Common myeloid progenitor, CD34-positive (primary cell): ENCODE data around the gene SPDYE2.
"Not testable (repeated sequence)": the region's sequence is repeated elsewhere in the genome, so short reads cannot be mapped to it uniquely, and the experiment has no call there.

Experiments used
- CTCF ChIA-PET: fragments of 350-600 bp; sonication (Branson Sonifier 250); formaldehyde crosslinking; loops from one replicate; lab custom pipeline; 2021; ENCODE audit warnings: antibody characterized with exemption; lab: Charles Lee
- POLR2A ChIA-PET: fragments of 350-600 bp; sonication (Branson Sonifier 250); formaldehyde crosslinking; loops from one replicate; lab custom pipeline; 2021; ENCODE audit warnings: antibody characterized with exemption; lab: Charles Lee
- DNase-seq, 3 donors: peaks; one replicate each; pipeline versions ENCODE4 v3.0.0 to v3.0.0-alpha.2; 2013
- H3K27ac ChIP-seq, 2 experiments: 1 replicate in 1 of 2; 2 replicates in 1 of 2; pipeline ENCODE4 v1.7.0; 2013; ENCODE audit warnings: inconsistent platforms in 2 of 2, low read length in 2 of 2, mild to moderate bottlenecking in 2 of 2, low read depth in 1 of 2, moderate library complexity in 1 of 2; ENCODE audit not compliant: severe bottlenecking in 2 of 2, insufficient read depth in 1 of 2, poor library complexity in 1 of 2
- H3K27me3 ChIP-seq, 5 experiments: replicated peaks in 2 of 5; 1 replicate in 3 of 5; 2 replicates in 2 of 5; pipeline versions ENCODE4 v1.6.1 to v1.7.0; 2013; ENCODE audit warnings: low read length in 4 of 5, mild to moderate bottlenecking in 2 of 5, moderate library complexity in 2 of 5, inconsistent platforms in 1 of 5; ENCODE audit not compliant: insufficient read depth in 5 of 5, control insufficient read depth in 4 of 5
- H3K36me3 ChIP-seq, 4 experiments: 1 replicate in 2 of 4; 2 replicates in 2 of 4; pipeline versions ENCODE4 v1.6.1 to v1.7.0; 2013; ENCODE audit warnings: low read length in 3 of 4, control low read depth in 1 of 4, mild to moderate bottlenecking in 1 of 4; ENCODE audit not compliant: control insufficient read depth in 4 of 4, insufficient read depth in 4 of 4
- H3K4me1 ChIP-seq, 4 experiments: 1 replicate in 3 of 4; 2 replicates in 1 of 4; pipeline versions ENCODE4 v1.6.1 to v1.7.1; 2013; ENCODE audit warnings: low read length in 3 of 4, mild to moderate bottlenecking in 3 of 4, control low read depth in 1 of 4, inconsistent platforms in 1 of 4, moderate library complexity in 1 of 4; ENCODE audit not compliant: control insufficient read depth in 4 of 4, insufficient read depth in 4 of 4; ENCODE audit errors: control extremely low read depth in 1 of 4
- H3K4me3 ChIP-seq, 7 experiments: 1 replicate in 4 of 7; 2 replicates in 3 of 7; pipeline versions ENCODE4 v1.5.1 to v1.7.0; 2013; ENCODE audit warnings: mild to moderate bottlenecking in 7 of 7, low read length in 6 of 7, moderate library complexity in 6 of 7, inconsistent platforms in 2 of 7, low read depth in 2 of 7, control low read depth in 1 of 7; ENCODE audit not compliant: insufficient read depth in 4 of 7, control insufficient read depth in 1 of 7; ENCODE audit errors: extremely low read depth in 1 of 7
- H3K9me3 ChIP-seq, 5 experiments: 1 replicate in 4 of 5; 2 replicates in 1 of 5; pipeline versions ENCODE4 v1.6.1 to v1.7.1; 2013; ENCODE audit warnings: low read length in 4 of 5, mild to moderate bottlenecking in 2 of 5, inconsistent platforms in 1 of 5, low read depth in 1 of 5, moderate library complexity in 1 of 5; ENCODE audit not compliant: control insufficient read depth in 4 of 5, insufficient read depth in 2 of 5; ENCODE audit errors: control extremely low read depth in 1 of 5
- WGBS: methylation state at CpG from one replicate; pipeline ENCODE4 v1.1.5; 2013; ENCODE audit not compliant: insufficient coverage; 5-methylcytosine and 5-hydroxymethylcytosine counted together

SPDYE2 gene

DNA sequence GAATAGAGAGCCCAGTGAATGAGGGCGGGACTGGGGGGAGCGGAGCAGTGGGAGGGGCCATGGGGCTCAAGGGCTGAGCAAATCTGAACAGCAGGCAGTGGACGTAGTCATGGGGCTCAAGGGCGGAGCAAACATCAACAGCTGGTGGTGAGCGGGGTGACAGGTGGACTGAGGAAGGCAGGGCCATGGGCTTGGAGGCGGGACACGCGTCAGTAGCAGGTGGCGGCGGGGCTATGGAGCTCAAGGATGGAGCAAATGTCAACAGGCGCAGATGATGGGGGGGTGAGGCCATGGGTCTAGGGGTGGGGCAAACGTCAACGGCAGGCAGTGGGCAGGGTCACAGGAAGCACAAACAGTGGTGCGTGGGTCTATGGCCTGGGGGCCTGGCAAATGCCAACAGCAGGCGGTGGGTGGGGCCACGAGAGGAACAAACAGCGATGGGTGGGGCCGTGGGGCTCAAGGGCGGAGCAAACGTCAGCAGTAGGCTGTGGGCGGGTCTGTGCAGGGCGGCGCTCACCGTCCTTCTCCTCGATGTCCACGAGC, 41.5 kb downstream of the SPDYE2 start:
- H3K9me3 ChIP-seq, CTCF ChIA-PET, H3K36me3 ChIP-seq, H3K4me3 ChIP-seq, H3K27ac ChIP-seq, H3K4me1 ChIP-seq, POLR2A ChIA-PET, H3K27me3 ChIP-seq, DNase-seq: not testable (repeated sequence)
- no CpG with 5 or more reads among the region's 26 CpGs for WGBS

DNA sequence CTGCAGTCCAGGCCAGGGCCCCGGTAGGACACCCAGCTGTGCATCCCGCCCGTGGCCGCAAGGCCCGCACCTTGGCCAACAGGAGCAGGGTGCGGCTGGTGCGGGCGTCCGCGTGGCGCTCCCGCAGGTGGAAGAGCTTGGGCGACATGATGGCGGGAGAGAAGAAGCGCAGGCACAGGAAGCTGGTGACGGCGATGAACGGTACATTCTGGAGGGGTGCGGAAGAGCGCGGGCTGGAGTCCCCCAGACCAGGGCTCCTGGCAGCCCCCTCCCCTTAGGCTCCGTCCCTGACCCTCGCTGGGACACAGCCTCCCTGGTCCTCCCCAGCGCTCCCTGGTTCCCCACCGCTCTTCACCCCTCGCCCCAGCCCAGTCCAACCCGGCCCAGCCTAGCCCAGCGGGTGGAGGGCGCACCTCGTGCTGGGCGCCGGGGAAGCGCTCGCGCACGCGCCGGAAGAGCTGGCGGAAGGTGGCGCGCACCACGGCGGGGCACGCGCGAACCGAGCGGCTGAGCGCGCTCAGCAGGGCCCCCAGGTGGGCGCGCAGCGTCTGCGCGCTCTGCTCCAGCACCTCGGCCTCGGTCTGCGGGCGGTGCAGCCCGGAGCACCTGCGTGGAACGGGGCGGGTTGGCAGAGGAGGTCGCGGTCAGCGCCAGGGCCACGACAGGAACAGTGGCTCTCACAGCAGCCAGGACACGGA, 42.8 kb downstream of the SPDYE2 start:
- H3K4me1 ChIP-seq, H3K4me3 ChIP-seq, POLR2A ChIA-PET, DNase-seq, H3K27me3 ChIP-seq, H3K27ac ChIP-seq, H3K9me3 ChIP-seq, H3K36me3 ChIP-seq, CTCF ChIA-PET: not testable (repeated sequence)
- WGBS = no CpG with 5 or more reads among the region's 68 CpGs

DNA sequence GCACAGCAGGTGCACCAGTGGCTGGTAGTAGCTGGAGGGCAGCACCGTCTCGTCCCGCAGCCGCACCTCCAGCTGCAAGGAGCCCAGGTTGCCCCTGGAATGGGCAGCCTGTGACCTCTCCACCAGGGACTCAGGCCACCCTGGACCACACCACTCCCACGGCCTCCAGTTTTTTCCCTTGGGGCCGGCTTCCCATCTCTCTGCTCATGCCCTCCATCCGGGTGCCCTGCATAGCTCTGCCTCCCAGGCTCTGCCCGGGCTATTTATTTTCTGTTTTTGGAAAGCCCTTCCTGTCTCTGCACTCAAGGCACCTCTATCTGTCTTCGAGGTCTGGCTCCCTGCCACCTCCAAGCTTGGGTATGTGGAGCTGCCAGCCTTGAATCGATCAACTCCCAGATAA, 45.0 kb downstream of the SPDYE2 start:
- H3K4me3 ChIP-seq, H3K9me3 ChIP-seq, CTCF ChIA-PET, POLR2A ChIA-PET, H3K4me1 ChIP-seq, H3K27me3 ChIP-seq, H3K36me3 ChIP-seq, DNase-seq, H3K27ac ChIP-seq: not testable (repeated sequence)
- WGBS = no CpG with 5 or more reads among the region's 10 CpGs

DNA sequence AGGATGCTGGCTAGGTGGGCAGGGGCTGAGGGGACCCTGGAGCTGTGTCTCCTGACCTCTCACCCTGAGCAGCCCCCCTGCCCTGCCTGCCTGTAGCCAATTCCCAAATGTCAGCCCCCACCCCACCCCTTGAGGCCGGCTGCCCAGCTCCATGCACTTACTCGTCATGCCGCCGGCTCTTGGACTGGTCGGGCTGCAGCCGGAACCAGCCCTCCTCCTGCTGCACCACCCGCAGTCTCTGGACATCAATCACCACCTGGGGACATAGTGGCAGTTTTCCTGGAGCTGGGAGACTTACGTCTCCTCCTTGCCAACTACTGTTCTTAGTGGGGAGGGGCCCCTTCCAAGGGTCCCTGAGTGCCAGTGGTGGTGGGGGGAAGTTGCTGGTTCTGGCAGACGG, 48.7 kb downstream of the SPDYE2 start:
- H3K27ac ChIP-seq, POLR2A ChIA-PET, CTCF ChIA-PET, H3K27me3 ChIP-seq, H3K4me1 ChIP-seq, H3K9me3 ChIP-seq, DNase-seq, H3K36me3 ChIP-seq, H3K4me3 ChIP-seq: not testable (repeated sequence)
- WGBS = no CpG with 5 or more reads among the region's 9 CpGs

DNA sequence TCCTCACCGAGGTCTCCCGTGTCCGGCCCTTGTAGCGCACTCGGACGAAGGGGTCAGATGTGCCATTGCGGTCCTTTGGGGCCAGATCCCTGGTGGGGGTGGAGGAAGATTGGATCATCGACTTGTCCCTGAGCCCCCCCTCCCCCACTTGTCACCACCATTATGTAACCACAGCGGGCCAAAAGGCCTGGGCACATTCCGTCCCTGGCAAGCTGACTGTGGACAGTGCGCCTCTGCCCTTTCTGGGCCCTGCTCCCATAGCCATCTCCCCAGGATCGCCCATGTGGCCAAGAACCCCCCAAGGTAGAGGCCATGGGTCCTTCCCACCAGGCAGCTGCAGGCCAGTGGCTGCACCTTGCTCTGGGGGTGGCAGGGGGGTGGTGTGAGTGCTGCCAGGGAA, 51.3 kb downstream of the SPDYE2 start:
- DNase-seq, H3K4me1 ChIP-seq, H3K36me3 ChIP-seq, POLR2A ChIA-PET, H3K27me3 ChIP-seq, H3K4me3 ChIP-seq, H3K9me3 ChIP-seq, CTCF ChIA-PET, H3K27ac ChIP-seq: not testable (repeated sequence)
- WGBS = no CpG with 5 or more reads among the region's 12 CpGs

DNA sequence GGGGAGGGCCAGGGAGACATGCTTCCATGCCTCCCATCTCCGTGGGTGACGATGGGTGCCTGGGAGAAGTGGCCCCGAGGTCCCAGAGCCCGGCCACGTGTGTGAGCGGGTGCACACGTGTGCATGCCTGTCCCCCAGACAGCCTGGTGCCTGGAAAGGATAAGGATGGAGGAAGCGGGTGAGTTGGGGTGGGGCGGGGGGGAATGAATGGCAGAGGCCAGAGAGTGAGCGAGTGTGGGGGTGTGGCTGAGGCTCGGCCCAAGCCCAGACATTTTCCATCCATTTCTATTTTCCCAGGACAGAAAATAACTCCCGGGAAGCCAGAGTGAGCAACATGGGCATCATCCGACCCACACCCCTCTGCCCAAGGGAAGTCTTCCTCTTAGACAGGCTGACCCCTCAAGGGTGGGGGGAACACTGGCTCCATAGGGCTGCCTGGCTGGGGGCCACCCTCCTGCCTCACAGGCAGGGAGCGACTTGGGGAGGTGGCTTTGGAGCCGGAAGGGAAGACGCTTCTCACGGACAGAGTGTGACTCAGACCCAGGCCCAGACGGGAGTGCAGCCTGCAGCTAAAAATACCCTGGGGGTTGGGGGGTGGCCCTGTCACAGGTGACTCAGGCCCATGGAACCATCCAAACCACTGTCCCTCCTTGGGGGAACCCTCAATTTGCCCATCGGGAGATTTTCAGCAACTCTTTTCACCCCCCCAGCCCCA, 53.6 kb downstream of the SPDYE2 start:
- DNase-seq, H3K27me3 ChIP-seq, H3K36me3 ChIP-seq, CTCF ChIA-PET, POLR2A ChIA-PET, H3K4me1 ChIP-seq, H3K9me3 ChIP-seq, H3K4me3 ChIP-seq, H3K27ac ChIP-seq: not testable (repeated sequence)
- no CpG with 5 or more reads among the region's 19 CpGs for WGBS

DNA sequence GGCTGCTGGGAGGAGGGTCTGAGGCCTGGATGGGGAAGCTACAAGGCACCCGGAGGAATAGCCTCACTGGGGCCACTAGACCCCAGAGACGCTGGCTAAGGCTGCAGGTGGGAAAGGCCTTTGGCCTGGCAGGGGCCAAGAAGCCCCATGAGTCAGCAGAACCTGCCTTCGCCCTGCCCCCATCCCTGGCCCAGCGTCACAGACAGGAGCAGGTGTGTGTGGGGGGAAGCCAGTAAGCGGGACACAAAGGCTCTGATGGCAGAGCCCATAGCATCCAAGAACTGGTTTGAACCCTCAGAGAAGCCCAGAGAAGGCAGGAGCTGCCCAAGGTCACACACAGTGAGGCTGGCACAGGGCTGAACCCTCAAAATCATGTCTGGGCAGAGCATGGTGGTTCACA, 55.8 kb downstream of the SPDYE2 start:
- WGBS = no CpG with 5 or more reads among the region's 5 CpGs
- H3K27ac ChIP-seq, H3K4me1 ChIP-seq, H3K9me3 ChIP-seq, CTCF ChIA-PET, H3K4me3 ChIP-seq, H3K36me3 ChIP-seq, H3K27me3 ChIP-seq, DNase-seq, POLR2A ChIA-PET: not testable (repeated sequence)
